PFSK-1 (cell line): Measurements from ENCODE around the gene BAG1.

Experiments
- POLR2AphosphoS5 ChIP-seq: IDR thresholded peaks from 2 replicates; pipeline ENCODE4 v1.6.1; 2012; ENCODE audit warnings: low read depth, mild to moderate bottlenecking, control low read depth, low read length, moderate library complexity
- TAF1 ChIP-seq: IDR thresholded peaks from 2 replicates; pipeline ENCODE4 v1.6.1; 2012; ENCODE audit warnings: low read length, control low read depth, borderline replicate concordance; ENCODE audit not compliant: insufficient read depth
- TF ChIP-seq, protein P1 (sequence below), 2 experiments: IDR thresholded peaks; 2 replicates each; pipeline versions ENCODE4 v1.6.1 to v1.8.0; 2011 to 2012; ENCODE audit warnings: low read depth in 2 of 2, low read length in 2 of 2, control low read depth in 1 of 2, inconsistent platforms in 1 of 2, mild to moderate bottlenecking in 1 of 2, moderate library complexity in 1 of 2; ENCODE audit not compliant: insufficient read depth in 1 of 2

DNA sequence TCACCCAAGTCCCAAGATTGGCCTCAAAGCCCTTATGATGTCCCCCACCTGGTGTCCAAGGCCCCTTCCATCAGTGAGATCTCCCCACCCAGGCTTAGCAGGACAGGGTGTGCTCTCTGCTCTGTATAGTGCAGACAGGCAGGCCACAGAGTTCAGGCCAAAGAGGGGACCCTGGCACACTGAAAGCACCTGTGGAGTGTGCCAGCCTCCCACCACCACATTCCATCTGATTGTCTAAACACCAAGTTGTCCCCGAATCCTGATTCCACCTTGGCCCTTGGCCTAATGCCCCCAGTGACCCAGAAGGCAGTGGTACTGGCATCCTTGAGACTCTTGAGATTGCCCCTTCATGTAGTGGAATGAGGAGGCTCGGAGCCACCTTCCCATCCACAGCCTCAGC, 19.2 kb downstream of the BAG1 start:
- TF ChIP-seq TAF1 (no peak), POLR2AphosphoS5 (no peak)
- TF ChIP-seq, protein P1, sequence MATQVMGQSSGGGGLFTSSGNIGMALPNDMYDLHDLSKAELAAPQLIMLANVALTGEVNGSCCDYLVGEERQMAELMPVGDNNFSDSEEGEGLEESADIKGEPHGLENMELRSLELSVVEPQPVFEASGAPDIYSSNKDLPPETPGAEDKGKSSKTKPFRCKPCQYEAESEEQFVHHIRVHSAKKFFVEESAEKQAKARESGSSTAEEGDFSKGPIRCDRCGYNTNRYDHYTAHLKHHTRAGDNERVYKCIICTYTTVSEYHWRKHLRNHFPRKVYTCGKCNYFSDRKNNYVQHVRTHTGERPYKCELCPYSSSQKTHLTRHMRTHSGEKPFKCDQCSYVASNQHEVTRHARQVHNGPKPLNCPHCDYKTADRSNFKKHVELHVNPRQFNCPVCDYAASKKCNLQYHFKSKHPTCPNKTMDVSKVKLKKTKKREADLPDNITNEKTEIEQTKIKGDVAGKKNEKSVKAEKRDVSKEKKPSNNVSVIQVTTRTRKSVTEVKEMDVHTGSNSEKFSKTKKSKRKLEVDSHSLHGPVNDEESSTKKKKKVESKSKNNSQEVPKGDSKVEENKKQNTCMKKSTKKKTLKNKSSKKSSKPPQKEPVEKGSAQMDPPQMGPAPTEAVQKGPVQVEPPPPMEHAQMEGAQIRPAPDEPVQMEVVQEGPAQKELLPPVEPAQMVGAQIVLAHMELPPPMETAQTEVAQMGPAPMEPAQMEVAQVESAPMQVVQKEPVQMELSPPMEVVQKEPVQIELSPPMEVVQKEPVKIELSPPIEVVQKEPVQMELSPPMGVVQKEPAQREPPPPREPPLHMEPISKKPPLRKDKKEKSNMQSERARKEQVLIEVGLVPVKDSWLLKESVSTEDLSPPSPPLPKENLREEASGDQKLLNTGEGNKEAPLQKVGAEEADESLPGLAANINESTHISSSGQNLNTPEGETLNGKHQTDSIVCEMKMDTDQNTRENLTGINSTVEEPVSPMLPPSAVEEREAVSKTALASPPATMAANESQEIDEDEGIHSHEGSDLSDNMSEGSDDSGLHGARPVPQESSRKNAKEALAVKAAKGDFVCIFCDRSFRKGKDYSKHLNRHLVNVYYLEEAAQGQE (IDR thresholded peaks at IDR 0.05; ENCODE audit: insufficient read depth in 1 of 2, low read depth in 2 of 2, low read length in 2 of 2) = no peak
